Right forelimb (tissue), 1 donor: ENCODE measurements around the gene CLMN.

Source experiments
- DNase-seq: peaks from one replicate; pipeline ENCODE4 v3.0.0-alpha.2; 2018

Gene CLMN

DNA sequence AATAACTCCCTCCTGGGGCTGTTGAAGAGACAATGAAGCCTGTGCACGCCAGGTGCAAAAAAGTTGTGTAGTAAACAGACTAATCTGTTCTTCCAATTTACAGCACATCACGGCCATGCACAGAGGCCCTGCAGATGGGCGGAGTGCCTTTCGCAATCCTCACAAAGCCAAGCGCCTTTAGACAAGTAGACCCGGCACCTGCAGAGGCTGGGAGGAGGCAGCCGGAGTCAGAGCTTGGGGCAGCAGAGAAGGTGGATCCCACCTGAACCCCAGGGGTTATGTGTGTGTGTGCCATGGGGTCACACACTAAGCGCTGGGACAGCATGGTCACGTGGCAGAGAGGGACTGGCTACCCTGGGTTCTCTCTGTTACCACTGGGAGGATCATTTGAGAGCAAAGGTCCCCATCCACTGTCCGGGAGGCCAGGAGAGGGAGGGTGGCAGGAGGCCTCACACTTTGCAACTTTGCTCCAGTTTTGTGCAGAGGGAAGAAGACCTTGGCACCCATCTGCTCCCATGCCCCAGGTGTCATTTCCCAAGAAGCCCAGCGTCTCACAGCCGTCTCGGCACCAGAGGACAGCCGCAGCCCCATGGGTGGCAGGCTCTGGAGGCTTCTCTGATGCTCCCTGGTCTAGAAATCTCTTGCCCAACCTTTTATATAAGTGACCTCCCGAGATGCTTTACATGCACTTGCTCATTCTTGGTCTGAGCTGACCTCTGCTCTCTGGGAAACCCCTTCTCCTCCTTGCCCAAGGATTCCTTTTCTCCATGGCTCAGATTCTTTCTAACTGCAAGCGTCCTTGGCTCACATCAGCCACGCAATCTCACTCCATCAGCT is 82.4 kb downstream of the CLMN start:
- DNase-seq, result no peak

GRCh38 chr14:95236221-95236620 is 83.5 kb downstream of the CLMN start:
- DNase-seq, result no peak

- no peak for DNase-seq
These were observed 83.9 kb downstream of the CLMN start for GRCh38 chr14:95235767-95236166.

DNA sequence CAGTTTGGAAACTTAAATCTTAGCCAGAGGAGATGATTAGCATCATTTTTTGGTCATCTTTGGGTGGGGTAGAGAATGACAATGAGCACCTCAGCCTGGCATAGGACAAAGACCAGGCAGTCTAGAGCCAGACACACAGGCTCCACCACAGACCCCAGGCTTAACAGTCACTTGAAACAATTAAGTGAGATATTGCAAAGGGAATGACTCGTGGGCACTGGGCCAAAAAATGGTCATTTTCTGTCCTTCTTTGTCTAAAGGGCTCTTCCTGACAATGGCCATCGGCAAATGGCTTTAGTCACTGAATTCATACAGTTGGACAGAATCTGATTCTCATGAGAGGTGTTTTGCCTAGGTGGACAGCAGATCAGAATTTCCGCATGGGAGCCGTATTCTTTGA is 84.4 kb downstream of the CLMN start:
- no peak for DNase-seq

GRCh38 chr14:95234426-95234825 is 85.3 kb downstream of the CLMN start:
- DNase-seq, result no peak

GRCh38 chr14:95233702-95234241 is 85.9 kb downstream of the CLMN start:
- DNase-seq, result no peak

GRCh38 chr14:95232894-95233584 is 86.7 kb downstream of the CLMN start:
- DNase-seq, result no peak

DNA sequence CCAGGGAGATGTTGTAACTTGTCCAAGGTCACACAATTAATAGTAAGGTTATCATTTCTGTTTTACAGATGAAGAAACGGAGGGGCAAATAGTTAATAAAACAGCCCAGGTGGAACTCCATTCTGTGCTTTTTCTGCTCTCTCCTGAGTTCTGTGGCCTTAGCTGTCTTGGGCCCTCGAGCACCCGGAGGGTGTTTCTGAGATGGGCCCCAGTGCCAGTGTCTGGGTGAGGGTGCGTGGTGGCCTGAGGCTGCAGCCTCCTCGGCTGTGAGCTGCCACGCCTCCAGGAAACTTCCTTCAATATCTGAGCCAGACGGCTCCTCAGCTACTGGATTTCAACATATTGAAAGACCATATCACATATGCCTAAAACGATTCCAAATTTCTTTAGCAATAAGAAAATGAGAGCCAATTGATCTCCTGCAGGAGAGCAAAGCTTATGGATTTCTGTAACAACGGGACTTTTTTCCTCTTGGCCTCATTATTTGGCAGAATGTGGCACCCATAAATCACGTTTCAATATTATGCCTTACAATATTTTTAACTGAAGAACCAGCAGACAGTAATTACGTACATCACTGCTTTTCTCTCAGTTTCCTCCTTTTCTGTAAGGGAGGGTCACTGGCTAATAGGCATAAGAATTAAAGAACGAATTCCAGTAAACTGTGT is 87.6 kb downstream of the CLMN start:
- DNase-seq, result no peak

DNA sequence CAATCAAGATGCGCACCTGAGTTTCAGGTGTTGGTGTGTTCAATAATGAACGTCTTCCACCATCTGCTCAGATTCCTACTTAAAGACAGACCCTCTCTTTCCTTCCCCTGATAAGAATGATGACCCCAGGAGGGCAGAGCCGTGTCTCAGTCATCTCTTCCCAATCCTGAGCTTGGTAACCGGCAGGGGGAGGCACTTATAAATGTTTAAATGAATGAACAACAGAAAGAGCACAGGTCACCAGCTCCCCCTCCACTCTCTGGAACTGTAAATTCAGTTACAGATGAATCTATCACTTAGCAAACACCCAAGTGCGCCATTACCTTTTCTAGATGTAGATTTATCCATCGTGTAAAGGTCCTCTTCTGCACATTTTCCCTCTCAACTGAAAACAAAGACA is 90.0 kb downstream of the CLMN start:
- no peak for DNase-seq

GRCh38 chr14:95228240-95228639 is 91.5 kb downstream of the CLMN start:
- DNase-seq, result no peak

- DNase-seq, result no peak
These were observed 92.3 kb downstream of the CLMN start for GRCh38 chr14:95227279-95227860.

GRCh38 chr14:95226801-95227200 is 92.9 kb downstream of the CLMN start:
- no peak for DNase-seq

DNA sequence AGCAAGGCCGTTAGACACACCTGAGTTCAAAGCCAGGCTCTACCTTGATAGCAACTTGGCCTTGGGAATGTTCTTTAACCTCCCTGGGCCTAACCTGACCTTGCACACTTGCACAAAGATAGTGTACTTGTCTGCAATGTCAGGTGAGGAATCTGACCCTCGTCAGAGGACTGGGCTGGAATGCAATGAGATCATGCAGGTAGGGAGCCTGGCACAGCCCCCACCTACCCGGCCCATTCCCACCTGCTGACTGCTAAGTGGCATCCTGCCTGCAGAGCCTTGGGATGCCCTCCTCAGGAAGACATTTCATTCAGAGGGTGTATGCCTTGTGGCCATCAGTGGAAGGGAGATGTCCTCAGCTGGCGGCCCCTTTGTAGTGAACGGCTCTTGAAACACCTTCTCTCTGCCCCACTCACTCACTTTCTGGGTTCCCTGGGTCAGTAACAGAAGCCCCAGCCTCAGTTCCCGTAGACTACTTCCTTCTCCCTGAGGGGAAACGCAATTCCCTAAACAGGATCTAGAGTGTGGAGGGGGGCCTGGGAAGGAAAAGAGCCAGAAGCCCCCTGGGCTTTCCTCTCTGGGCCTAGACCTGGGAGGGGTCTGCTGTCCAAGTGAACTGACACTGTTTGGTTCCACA is 94.3 kb downstream of the CLMN start:
- DNase-seq, result no peak

GRCh38 chr14:95222870-95223398 is 96.8 kb downstream of the CLMN start:
- no peak for DNase-seq

DNA sequence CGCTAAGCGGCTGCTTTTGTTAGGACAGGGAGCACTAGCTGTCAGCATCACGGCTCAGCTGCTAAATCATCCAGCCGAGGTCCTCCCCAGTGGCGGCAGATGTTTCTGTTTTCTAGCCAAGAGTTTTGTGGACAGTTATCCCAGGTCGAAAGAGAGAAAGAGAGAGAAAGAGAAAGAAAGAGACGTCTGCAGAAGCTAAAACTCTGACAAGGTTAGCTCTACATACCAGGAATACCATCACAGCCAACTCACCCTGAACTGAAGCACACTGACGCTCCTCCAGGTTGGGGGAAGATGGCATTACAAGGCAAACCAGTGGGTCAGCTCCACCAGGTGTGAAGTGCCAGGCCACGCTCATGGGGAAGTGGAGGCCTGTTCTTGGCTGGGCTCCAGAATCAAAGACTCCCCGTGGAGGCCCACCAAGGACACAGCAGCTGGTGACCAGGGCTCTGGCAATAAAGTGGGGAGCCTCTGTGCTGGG is 97.5 kb downstream of the CLMN start:
- DNase-seq, result no peak

- no peak for DNase-seq
These were observed 98.2 kb downstream of the CLMN start for GRCh38 chr14:95221531-95221930.

DNA sequence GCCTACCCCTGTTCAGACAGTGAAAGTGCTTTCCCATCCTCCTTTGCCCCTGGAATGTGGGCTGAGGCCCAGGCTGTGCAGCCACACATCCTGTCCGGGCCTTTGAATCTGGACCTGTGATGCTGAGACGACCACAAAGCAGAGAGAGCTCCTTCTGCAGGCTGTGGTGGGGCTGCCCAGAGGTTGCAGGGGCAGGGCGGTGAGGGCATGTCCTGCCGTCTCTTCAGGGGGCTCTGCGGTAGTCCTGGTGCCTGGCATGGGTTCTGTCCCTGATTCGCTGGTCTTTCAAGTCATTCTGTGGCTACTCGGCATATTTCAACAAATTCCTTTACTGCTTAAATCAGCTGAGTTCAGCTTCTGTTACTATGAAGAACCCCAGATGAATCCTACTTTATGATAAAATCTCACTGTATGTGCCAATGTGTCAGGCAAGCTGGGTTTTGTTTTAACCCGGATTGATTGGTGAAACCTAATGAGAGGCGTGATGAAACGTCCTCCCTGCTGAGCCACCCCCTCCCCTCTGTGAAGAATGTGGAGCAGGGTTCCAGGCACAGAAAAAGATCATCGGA is 99.0 kb downstream of the CLMN start:
- no peak for DNase-seq

DNA sequence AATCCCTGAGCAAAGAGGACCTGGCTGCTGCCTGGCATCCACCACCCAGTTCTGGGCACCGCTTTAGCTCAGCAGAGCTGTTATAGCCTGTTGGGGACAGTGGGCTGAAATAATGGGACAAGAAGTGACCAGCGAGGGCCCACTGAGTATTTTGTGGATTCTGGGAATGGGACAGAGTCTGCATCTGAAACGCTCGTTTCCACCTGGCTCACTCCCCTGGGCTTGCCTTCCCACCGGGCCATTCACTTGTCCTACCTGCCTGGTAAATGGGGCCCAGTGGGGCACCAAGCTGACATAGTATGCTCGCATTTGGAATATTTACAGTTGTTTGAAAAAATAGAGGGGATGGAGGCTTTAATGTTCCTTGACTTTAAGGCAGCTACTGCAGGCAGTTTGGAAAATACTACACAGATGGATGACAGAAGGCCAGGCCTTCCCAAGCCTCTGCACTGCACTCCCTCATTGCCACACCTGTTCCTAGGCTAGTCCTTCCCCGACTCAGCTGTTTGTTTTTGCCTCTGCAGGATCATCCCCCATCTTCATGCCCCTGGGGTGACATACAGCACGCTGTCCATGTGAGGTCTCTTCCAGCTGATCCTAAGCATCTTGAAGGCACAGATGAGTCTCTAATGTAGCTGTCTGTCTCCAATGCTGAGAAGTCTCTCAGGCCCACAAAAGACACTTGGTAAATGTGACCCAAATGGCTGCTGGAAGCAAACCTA is 101.1 kb downstream of the CLMN start:
- DNase-seq, result no peak

DNA sequence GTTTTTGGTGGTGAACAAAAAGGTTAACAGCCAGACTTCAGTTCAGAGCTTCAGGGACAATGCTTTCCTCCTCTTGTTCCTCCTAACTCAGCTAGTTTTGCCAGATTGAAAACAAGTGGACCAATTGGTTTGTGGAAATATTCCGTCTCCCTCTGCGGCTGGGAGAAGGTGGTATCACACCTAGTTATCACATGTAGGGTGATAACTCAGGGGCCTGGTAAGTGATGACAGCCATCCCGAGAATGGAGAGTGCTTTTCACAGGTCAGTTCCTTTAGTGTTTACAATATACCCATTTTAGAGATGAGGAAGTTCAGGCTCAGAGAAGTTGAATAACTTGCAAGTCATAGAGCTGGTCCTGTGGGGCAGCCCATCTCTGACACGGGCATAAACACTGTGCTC is 101.7 kb downstream of the CLMN start:
- no peak for DNase-seq

DNA sequence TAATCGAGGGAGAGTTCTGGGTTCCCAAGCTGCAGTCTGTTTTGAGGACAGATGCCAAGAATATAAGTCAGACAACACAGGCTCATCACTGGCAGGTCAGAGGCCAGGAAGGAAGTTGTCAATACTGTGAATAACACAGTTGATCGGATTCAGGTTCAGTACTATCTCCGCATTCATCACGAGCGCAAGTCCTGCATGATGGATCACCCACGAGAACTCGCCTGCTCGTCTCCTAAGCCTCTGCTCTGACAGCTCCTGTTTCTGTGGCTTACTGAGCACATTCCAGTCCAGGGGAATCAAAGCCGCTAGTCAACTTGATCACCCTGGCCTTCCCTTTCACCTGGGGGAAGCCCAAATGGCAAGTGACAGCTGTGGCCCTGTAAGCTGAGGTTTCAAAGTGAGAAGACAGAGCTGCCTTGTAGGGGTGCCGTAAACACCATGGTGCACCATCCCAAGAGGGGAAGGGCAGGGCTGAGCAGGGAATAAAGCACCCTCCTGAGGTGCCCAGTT is 102.3 kb downstream of the CLMN start:
- no peak for DNase-seq

GRCh38 chr14:95216008-95216407 is 103.7 kb downstream of the CLMN start:
- DNase-seq, result no peak
